ENCODE data around the gene PDS5A.

- TF ChIP-seq CTCF (IDR thresholded peaks at IDR 0.05; ENCODE audit: low read depth, low read length, poor library complexity, severe bottlenecking), result no peak
- TF ChIP-seq EZH2phosphoT487 (IDR thresholded peaks at IDR 0.05; ENCODE audit: borderline replicate concordance, low read length), result no peak
These were observed 14.1 kb downstream of the PDS5A start for GRCh38 chr4:39963656-39964055.
